H9 (cell line): ENCODE measurements around the gene TFCP2. TPM values are rescaled to one million over a fixed set of nuclear protein-coding genes. Genes with fewer than 3 reads are reported as not detected.

ENCODE experiments used
- DNase-seq: peaks from one replicate; pipeline ENCODE4 v3.0.0-alpha.2; 2017
- H2AFZ ChIP-seq: one replicate; pipeline ENCODE4 v1.6.1; 2013; ENCODE audit warnings: mild to moderate bottlenecking, low read length, control low read depth, moderate library complexity
- H2AK5ac ChIP-seq: 2 replicates; pipeline ENCODE4 v1.6.1; 2013; ENCODE audit warnings: low read length, control low read depth, mixed read lengths; ENCODE audit not compliant: insufficient read length
- H2BK120ac ChIP-seq: one replicate; pipeline ENCODE4 v1.6.1; 2013; ENCODE audit warnings: low read depth, mild to moderate bottlenecking, low read length, control low read depth, inconsistent platforms; ENCODE audit not compliant: poor library complexity, severe bottlenecking
- H2BK12ac ChIP-seq: 2 replicates; pipeline ENCODE4 v1.6.1; 2013; ENCODE audit warnings: low read length, control low read depth, mixed read lengths, low read depth; ENCODE audit not compliant: insufficient read length
- H2BK15ac ChIP-seq: 2 replicates; pipeline ENCODE4 v1.6.1; 2013; ENCODE audit warnings: low read depth, low read length, control low read depth
- H2BK20ac ChIP-seq: one replicate; pipeline ENCODE4 v1.6.1; 2013; ENCODE audit warnings: low read depth, mild to moderate bottlenecking, low read length, control low read depth, inconsistent platforms; ENCODE audit not compliant: poor library complexity, severe bottlenecking
- H2BK5ac ChIP-seq: 2 replicates; pipeline ENCODE4 v1.6.1; 2013; ENCODE audit warnings: low read length, control low read depth, mixed read lengths; ENCODE audit not compliant: insufficient read length
- H3K14ac ChIP-seq: 2 replicates; pipeline ENCODE4 v1.6.1; 2013; ENCODE audit warnings: low read length, control low read depth; ENCODE audit not compliant: insufficient read depth
- H3K18ac ChIP-seq: 2 replicates; pipeline ENCODE4 v1.6.1; 2013; ENCODE audit warnings: low read depth, mild to moderate bottlenecking, mixed read lengths, low read length, control low read depth; ENCODE audit not compliant: insufficient read length
- H3K23ac ChIP-seq: 2 replicates; pipeline ENCODE4 v1.6.1; 2013; ENCODE audit warnings: low read length, control low read depth, mixed read lengths, low read depth; ENCODE audit not compliant: insufficient read length
- H3K23me2 ChIP-seq: 2 replicates; pipeline ENCODE4 v1.6.1; 2013; ENCODE audit warnings: low read depth, mild to moderate bottlenecking, mixed read lengths, low read length, control low read depth; ENCODE audit not compliant: insufficient read length, poor library complexity, severe bottlenecking
- H3K27ac ChIP-seq: 2 replicates; pipeline ENCODE4 v1.5.1; 2013; ENCODE audit warnings: low read length, control low read depth, mixed read lengths, low read depth; ENCODE audit not compliant: insufficient read length
- H3K27me3 ChIP-seq: 2 replicates; pipeline ENCODE4 v1.6.1; 2013; ENCODE audit warnings: low read length, control low read depth, inconsistent platforms; ENCODE audit not compliant: insufficient read depth
- H3K4ac ChIP-seq: 2 replicates; pipeline ENCODE4 v1.6.1; 2013; ENCODE audit warnings: low read depth, mild to moderate bottlenecking, control low read depth, inconsistent platforms, low read length, moderate library complexity
- H3K4me1 ChIP-seq: 2 replicates; pipeline ENCODE4 v1.6.1; 2013; ENCODE audit warnings: low read length, control low read depth, inconsistent platforms; ENCODE audit not compliant: insufficient read depth
- H3K4me2 ChIP-seq: 2 replicates; pipeline ENCODE4 v1.6.1; 2013; ENCODE audit warnings: low read length, control low read depth, mixed read lengths; ENCODE audit not compliant: insufficient read length, insufficient read depth
- H3K56ac ChIP-seq: 2 replicates; pipeline ENCODE4 v1.6.1; 2013; ENCODE audit warnings: low read depth, mild to moderate bottlenecking, mixed read lengths, low read length, control low read depth; ENCODE audit not compliant: insufficient read length
- H3K79me1 ChIP-seq: 2 replicates; pipeline ENCODE4 v1.6.1; 2013; ENCODE audit warnings: low read depth, mild to moderate bottlenecking, moderate library complexity, low read length, control low read depth, inconsistent platforms; ENCODE audit not compliant: insufficient read depth, poor library complexity, severe bottlenecking
- H3K79me2 ChIP-seq: 2 replicates; pipeline ENCODE4 v1.6.1; 2013; ENCODE audit warnings: low read length, control low read depth, inconsistent platforms; ENCODE audit not compliant: insufficient read depth
- H3K9ac ChIP-seq: 2 replicates; pipeline ENCODE4 v1.6.1; 2013; ENCODE audit warnings: low read length, control low read depth, mixed read lengths; ENCODE audit not compliant: insufficient read length; ENCODE audit errors: extremely low read depth
- H3K9me3 ChIP-seq: one replicate; pipeline ENCODE4 v1.6.1; 2013; ENCODE audit warnings: low read depth, low read length, inconsistent platforms; ENCODE audit not compliant: control insufficient read depth
- H3T11ph ChIP-seq: one replicate; pipeline ENCODE4 v1.6.1; 2013; ENCODE audit warnings: mild to moderate bottlenecking, low read length, control low read depth, inconsistent platforms
- H4K20me1 ChIP-seq: one replicate; pipeline ENCODE4 v1.6.1; 2013; ENCODE audit not compliant: control insufficient read depth, insufficient read length, insufficient read depth
- H4K5ac ChIP-seq: 2 replicates; pipeline ENCODE4 v1.6.1; 2013; ENCODE audit warnings: low read depth, mild to moderate bottlenecking, mixed read lengths, low read length, control low read depth; ENCODE audit not compliant: insufficient read length
- H4K8ac ChIP-seq: replicated peaks from 2 replicates; pipeline ENCODE4 v1.6.1; 2013; ENCODE audit warnings: low read length, control low read depth, mixed read lengths, low read depth; ENCODE audit not compliant: insufficient read length
- H4K91ac ChIP-seq: 2 replicates; pipeline ENCODE4 v1.6.1; 2013; ENCODE audit warnings: low read depth, mild to moderate bottlenecking, moderate library complexity, mixed read lengths, low read length, control low read depth; ENCODE audit not compliant: insufficient read length
- H3K27ac Mint-ChIP-seq, 3 experiments: 2 replicates in 2 of 3; 3 replicates in 1 of 3; pipeline ENCODE4 v1.8.0; 2020 to 2021; ENCODE audit warnings: mixed read lengths in 3 of 3, mild to moderate bottlenecking in 1 of 3, moderate library complexity in 1 of 3
- H3K27me3 Mint-ChIP-seq: 2 replicates; pipeline ENCODE4 v1.8.0; 2021; ENCODE audit warnings: low read depth, mild to moderate bottlenecking, moderate library complexity, mixed read lengths
- H3K36me3 Mint-ChIP-seq, 3 experiments: 2 replicates in 2 of 3; 3 replicates in 1 of 3; pipeline ENCODE4 v1.8.0; 2020 to 2021; ENCODE audit warnings: low read depth in 3 of 3, mixed read lengths in 3 of 3; ENCODE audit not compliant: insufficient read depth in 1 of 3
- H3K4me1 Mint-ChIP-seq, 2 experiments: 2 replicates each; pipeline ENCODE4 v1.8.0; 2020; ENCODE audit warnings: mixed read lengths in 2 of 2
- H3K4me3 Mint-ChIP-seq, 2 experiments: 2 replicates in 1 of 2; 3 replicates in 1 of 2; pipeline ENCODE4 v1.8.0; 2020 to 2021; ENCODE audit warnings: mild to moderate bottlenecking in 2 of 2, mixed read lengths in 2 of 2, moderate library complexity in 1 of 2
- H3K9me3 Mint-ChIP-seq, 2 experiments: 2 replicates in 1 of 2; 3 replicates in 1 of 2; pipeline ENCODE4 v1.8.0; 2020; ENCODE audit warnings: mild to moderate bottlenecking in 2 of 2, mixed read lengths in 2 of 2, moderate library complexity in 1 of 2
- CTCF ChIP-seq: fragments of 200-600 bp; sonication (generic); conservative IDR thresholded peaks from 3 replicates; pipeline ENCODE4 v1.8.0; 2021; ENCODE audit warnings: antibody characterized with exemption, mild to moderate bottlenecking
- total RNA-seq: library from RNA; stranded (reverse); gene quantifications from 2 replicates; pipeline ENCODE4 v1.2.1, GENCODE V29; 2021

Gene TFCP2
- total RNA-seq, 1 experiment from 2014 or later, result 27.1 TPM

- H4K91ac ChIP-seq, result no peak overlapping the region
- TF ChIP-seq CTCF, result no peak
Measured at GRCh38 chr12:51115533-51115932, 57.4 kb downstream of the TFCP2 start.

More at GRCh38 chr12:51115533-51115932, 57.4 kb downstream of the TFCP2 start:
- H3K27me3 ChIP-seq, result no peaks in the 10 kb centered on the region
- no peaks in the 10 kb centered on the region for H3K79me1 ChIP-seq
- H3K9ac ChIP-seq, result no peak overlapping the region
- H3K23ac ChIP-seq, result no peak overlapping the region
- no peak overlapping the region for H3K14ac ChIP-seq
- no peak overlapping the region for H3K27ac ChIP-seq
- no peaks in the 10 kb centered on the region for H4K20me1 ChIP-seq
- Mint-ChIP-seq H3K4me3 (no peak overlapping the region), H3K4me1 (no peaks in the 10 kb centered on the region), H3K27me3 (0 out of 2 replicates have a peak, but pooled peaks cover 2% of the 10 kb centered on the region), H3K9me3 (no peaks in the 10 kb centered on the region), H3K36me3 (peaks cover 22 to 54% (median 26%) of the 10 kb centered on the region in 3 experiments), H3K27ac (no peak overlapping the region)
- H2AK5ac ChIP-seq, result no peak overlapping the region
- no peak overlapping the region for H3K56ac ChIP-seq
- no peak overlapping the region for H4K5ac ChIP-seq
- no peak overlapping the region for H3K4ac ChIP-seq
- no peak overlapping the region for H2BK12ac ChIP-seq
- no peak overlapping the region for H3T11ph ChIP-seq
- H3K4me1 ChIP-seq, result no peaks in the 10 kb centered on the region
- no peaks in the 10 kb centered on the region for H3K23me2 ChIP-seq
- H4K8ac ChIP-seq, result no peak overlapping the region
- H2AFZ ChIP-seq, result no peak overlapping the region
- no peak overlapping the region for H2BK20ac ChIP-seq
- no peaks in the 10 kb centered on the region for H3K9me3 ChIP-seq
- no peak overlapping the region for H3K4me2 ChIP-seq
- no peak overlapping the region for H2BK5ac ChIP-seq
- no peak overlapping the region for H3K18ac ChIP-seq
- DNase-seq, result no peak
- no peak overlapping the region for H2BK120ac ChIP-seq
- H2BK15ac ChIP-seq, result no peak overlapping the region
- H3K79me2 ChIP-seq, result no peaks in the 10 kb centered on the region
